Gastroesophageal sphincter (tissue), 3 donors: Measurements from ENCODE around the gene YWHAQ.

Source experiments
- POLR2A ChIP-seq, 2 donors: fragments of 450-650 bp; IDR thresholded peaks; one replicate each; pipeline ENCODE4 v1.6.1; 2017; ENCODE audit warnings: antibody characterized with exemption in 2 of 2, mild to moderate bottlenecking in 2 of 2, moderate library complexity in 1 of 2
- TF ChIP-seq, protein P1 (sequence below), 4 experiments: fragments of 200-600 bp in 2 of 4; fragments of 450-650 bp in 2 of 4; sonication (generic) in 1 of 4; IDR thresholded peaks; one replicate each; pipeline ENCODE4 v1.5.1; 2017 to 2019; ENCODE audit warnings: antibody characterized with exemption in 4 of 4, mild to moderate bottlenecking in 2 of 4, moderate library complexity in 2 of 4

DNA sequence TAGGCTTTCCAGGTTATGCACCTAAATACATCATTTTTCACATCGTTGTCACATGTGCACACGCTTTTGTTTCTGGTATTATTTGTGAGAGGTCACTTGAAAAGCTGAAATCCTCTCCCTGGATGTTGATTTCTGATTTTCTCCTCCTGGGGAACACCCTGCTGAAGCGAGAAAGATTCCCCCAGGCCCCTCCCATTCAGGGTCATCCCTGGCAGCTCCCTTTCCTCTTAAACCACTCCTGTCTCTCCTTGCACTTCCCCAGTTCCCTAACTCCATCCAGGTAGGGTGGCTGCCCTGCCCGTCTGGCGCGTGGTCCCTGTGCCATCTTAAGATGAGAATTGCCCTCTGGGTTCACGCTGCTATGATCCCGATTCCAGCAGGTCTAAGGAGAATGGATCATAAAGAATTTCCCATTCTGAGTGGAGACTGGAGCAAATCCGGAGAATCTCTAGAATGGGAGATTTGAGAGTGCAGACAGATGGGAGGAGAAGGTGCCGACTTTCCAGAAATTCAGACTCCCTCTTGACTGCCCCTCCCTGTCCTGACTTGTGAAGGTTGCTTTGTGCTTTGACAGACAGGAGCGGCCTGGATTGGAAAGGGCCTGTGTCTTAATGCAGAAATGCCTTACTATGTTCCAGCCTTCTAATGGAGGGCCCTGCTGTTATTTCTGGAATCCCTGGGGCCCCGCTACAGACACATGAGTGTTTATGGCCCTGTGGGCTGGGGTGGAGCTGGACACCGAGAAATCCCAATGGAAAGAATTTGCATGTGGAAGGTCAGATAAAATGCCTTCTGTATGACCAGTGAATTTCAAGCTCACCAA, 1.3 kb upstream of the YWHAQ start:
- TF ChIP-seq, protein P1, sequence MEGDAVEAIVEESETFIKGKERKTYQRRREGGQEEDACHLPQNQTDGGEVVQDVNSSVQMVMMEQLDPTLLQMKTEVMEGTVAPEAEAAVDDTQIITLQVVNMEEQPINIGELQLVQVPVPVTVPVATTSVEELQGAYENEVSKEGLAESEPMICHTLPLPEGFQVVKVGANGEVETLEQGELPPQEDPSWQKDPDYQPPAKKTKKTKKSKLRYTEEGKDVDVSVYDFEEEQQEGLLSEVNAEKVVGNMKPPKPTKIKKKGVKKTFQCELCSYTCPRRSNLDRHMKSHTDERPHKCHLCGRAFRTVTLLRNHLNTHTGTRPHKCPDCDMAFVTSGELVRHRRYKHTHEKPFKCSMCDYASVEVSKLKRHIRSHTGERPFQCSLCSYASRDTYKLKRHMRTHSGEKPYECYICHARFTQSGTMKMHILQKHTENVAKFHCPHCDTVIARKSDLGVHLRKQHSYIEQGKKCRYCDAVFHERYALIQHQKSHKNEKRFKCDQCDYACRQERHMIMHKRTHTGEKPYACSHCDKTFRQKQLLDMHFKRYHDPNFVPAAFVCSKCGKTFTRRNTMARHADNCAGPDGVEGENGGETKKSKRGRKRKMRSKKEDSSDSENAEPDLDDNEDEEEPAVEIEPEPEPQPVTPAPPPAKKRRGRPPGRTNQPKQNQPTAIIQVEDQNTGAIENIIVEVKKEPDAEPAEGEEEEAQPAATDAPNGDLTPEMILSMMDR (IDR thresholded peaks at IDR 0.05): no peak
- no peak for TF ChIP-seq POLR2A (IDR thresholded peaks at IDR 0.05)
